Renal cortical epithelial cell (primary cell): Measurements from ENCODE around the gene OR5D16. TPM values are rescaled to one million over a fixed set of nuclear protein-coding genes. Genes with fewer than 3 reads are reported as not detected.
"Not testable (repeated sequence)": the region's sequence is repeated elsewhere in the genome, so short reads cannot be mapped to it uniquely, and the experiment has no call there.

ENCODE experiments used
- DNase-seq: peaks from one replicate; pipeline ENCODE4 v3.0.0-alpha.2; 2011; ENCODE audit warnings: low read depth
- total RNA-seq: library from RNA; depleted of rRNA; stranded (reverse); fragments of >200 nt; gene quantifications from 2 replicates; pipeline ENCODE4 v1.2.3, GENCODE V29; 2014

Gene OR5D16
- total RNA-seq = not detected in 2 replicates

GRCh38 chr11:55838452-55838851 is at the start of gene OR5D16:
Gene OR5D16 (plus strand): TSS chr11:55838752. CDS start chr11:55838752, 0 bp downstream.
- DNase-seq = no peak

DNA sequence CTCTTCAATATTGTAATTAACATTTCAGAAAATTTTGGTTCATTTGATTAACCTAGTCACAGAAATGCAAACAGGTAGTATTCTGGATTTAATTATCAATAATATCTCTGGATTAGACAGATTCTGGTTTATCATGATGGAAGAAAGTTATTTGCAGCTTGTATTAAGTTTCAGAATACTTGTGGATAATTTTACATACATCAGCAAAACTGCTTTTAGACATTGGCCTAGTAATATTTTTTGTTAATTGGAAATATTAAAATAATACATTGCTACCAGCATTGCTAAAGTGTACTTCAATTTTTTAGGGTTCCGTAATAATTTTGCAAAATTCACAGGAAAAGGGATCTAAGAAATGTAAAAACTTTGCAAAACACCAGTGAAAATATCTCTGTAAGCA is 46.9 kb upstream of the OR5D16 start:
- no peak for DNase-seq

DNA sequence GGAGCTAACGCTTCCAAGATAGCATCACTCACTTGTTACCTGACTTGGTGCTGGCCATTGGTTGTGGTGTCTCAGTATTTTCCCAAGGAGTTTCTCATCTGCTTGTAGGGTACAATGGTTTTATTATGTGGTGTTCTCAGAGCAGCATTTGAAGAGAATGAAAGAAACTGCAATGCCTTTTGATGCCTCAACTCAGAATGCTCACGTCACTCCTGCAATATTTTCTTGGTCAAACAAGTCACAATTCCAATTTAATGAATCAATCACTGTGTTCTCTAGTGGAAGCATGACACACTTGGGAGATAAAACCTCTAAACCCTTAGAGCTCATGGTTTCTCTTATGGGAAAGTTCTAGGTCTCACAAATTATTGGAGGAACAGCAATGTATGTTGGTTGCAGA is 45.2 kb upstream of the OR5D16 start:
- DNase-seq = no peak

DNA sequence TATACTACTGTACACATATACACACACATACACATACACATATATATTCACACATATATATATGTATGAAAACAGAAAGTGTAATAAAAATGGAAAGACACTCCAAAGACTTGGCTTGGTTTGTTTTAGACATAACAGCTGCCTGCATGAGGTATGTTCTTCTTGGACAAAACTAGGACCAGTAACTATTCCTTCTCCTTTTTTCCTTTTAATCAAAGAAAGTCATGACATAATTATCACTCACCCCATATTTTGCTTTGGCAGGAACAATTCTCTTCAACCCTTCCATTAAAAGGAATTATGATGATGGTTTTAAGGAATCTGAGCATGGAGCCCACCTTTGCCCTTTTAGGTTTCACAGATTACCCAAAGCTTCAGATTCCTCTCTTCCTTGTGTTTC is 43.3 kb upstream of the OR5D16 start, which contains the start of gene OR5D14:
TSS of gene OR5D14 (plus strand) at position 301 of the 400 bp plus-strand sequence. CDS start at position 301, 0 bp downstream.
- no peak for DNase-seq

DNA sequence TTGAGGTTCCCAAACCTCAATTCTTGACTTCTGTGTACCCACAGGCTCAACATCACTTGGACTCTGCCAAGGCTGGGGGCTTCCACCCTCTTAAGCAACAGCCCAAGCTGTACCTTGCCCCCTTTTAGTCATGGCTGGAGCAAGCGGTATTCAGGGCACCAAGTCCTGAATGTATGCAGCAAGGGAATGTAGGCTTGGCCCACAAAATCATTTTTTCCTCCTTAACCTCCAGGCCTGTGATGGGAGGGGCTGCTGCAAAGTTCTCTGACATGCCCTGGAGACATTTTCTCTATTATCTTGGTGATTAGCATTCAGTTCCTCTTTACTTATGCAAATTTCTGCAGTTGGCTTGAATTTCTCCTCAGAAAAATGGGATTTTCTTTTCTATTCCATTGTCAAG is 32.3 kb upstream of the OR5D16 start:
- DNase-seq = no peak

- no peak for DNase-seq
These were observed 27.5 kb upstream of the OR5D16 start, which contains the start of gene OR5L1 for GRCh38 chr11:55811067-55811466. Gene OR5L1 (plus strand): TSS chr11:55811367. CDS start chr11:55811467, 100 bp downstream.

DNA sequence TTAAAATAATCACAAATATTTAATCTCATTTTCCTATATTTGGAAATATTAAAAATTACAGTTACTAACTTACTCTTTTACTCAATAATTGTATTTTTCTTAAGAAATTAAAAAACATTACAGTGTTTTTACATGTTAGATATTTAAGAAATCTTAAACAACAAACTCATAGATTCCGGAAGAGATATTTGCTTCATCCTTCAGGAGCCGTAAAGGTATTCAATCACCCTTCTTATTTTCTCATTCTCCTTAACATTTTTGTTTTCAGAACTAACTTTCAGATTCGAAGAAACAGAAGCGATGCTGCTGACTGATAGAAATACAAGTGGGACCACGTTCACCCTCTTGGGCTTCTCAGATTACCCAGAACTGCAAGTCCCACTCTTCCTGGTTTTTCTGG is 19.2 kb upstream of the OR5D16 start, which contains the start of gene OR5D18:
TSS of gene OR5D18 (plus strand) at position 301 of the 400 bp plus-strand sequence. CDS start at position 301, 0 bp downstream.
- no peak for DNase-seq

DNA sequence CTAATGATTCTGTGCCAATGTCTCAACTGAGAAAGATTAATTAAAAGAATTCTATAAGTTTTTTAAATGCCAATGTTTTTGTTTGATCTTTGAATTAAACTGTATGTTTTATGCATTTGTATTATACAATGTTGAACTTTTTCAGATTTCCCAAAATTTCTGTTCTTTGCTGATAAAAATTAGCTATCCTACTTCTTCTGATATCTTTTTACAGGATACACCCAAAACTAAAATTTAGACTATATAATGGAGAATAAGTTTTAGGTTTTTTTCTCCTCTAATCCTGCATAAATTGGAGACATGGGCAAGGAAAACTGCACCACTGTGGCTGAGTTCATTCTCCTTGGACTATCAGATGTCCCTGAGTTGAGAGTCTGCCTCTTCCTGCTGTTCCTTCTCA is 11.6 kb upstream of the OR5D16 start, which contains the start of gene OR5L2:
TSS of gene OR5L2 (plus strand) at position 301 of the 400 bp plus-strand sequence. CDS start at position 301, 0 bp downstream.
- DNase-seq = no peak

- no peak for DNase-seq
These were observed 8.9 kb downstream of the OR5D16 start for GRCh38 chr11:55847453-55847852.

DNA sequence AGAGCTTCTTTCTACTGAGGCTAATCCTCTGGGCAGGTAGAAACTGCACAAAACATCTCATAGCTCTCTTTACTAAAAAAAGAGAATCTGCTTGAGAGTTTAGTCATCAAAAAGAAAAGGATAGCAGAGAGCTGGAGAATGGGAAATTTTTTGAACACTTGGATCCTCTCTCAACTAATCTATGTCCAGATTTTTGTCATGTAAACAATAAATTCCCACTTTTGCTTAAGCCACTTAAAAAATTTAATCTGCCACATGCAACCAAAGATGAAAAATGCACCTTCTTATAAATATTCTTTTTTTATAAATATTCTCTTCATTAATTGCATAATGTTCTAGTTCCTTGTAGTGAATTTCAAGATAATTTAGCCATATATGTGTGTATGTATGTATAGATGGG is 10.5 kb downstream of the OR5D16 start:
- DNase-seq = no peak

GRCh38 chr11:55852141-55852540 is 13.6 kb downstream of the OR5D16 start:
- DNase-seq = no peak

DNA sequence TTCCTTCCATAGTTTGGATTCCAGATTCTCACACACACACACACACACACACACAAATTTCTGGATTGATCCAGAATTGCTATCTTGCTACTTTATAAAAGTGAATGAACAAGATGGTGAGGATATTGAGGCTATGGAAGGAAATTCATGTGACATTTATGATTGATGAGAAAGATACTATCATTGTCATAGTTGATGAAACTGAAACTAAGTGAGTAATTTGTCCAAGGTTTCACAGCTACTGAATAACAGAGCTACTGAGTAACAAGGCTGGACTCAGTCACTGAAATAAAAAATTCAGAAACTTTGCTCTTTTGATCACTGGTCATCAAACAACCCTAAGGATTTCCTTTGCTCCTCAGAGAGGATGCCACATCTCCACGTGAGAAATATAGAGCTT is 16.2 kb downstream of the OR5D16 start:
- no peak for DNase-seq

DNA sequence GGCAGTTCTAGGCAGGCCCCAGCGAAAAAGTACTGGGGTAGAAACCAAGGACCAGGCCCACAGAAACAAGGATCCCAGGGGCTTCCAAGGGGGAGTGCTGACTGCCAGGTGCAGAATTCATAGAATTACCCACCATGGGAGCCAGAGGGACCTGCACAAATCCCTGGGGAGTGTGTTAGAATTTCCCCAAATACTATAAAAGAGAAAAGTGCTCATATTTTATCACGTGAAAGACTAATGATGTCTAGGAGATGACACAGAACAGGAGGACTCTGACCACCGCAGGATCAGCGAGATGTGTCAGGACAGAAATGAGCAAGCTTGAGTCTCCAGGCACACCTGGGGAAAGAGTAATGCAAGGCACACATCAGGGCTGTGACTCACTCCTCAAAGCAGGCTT is 28.8 kb downstream of the OR5D16 start:
- DNase-seq = not testable (repeated sequence)

DNA sequence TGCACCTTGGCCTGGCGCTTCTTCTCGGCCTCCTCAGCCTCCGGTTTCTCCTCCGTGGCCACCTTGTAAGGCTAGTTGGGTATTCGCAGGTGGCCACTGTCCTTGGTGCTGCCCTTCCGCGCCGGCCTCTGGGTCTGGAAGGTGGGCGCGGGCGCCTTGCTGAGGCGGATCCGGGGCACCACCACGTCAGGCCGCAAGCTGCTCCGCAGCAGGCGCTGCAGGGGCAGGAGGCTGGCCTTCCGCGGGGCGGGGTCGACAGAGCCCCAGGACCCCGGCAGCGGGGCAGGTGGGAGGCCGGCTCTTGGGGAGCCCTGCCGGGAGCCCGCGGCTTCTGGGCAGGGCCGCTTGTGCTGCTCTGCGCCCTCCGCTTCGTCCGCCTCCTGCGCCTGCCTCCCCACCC is 34.2 kb downstream of the OR5D16 start:
- DNase-seq = not testable (repeated sequence)

GRCh38 chr11:55873146-55873545 is 34.6 kb downstream of the OR5D16 start:
- not testable (repeated sequence) for DNase-seq

DNA sequence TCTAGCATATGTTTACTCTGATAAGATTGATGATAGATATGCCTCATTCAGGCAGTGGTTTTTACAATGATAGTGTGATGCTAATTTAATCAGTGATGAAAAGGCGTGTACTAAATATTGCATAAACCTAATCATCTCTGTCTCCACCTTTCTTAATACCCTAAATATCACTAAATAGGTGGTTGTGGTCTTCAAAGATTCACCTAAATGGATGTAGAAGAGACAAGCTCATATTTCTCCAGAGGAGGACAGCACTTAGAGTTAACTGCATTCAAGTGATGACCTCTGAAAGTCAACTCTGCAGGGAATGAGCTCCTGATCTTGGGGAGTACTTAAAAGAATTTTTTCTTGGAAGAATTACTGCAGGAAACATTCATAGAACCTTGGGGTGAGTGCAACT is 44.4 kb downstream of the OR5D16 start, which contains the start of gene TRIM51:
TSS of gene TRIM51 (plus strand) at position 301 of the 400 bp plus-strand sequence. CDS start 2,132 bp downstream, outside the sequence.
- not testable (repeated sequence) for DNase-seq

DNA sequence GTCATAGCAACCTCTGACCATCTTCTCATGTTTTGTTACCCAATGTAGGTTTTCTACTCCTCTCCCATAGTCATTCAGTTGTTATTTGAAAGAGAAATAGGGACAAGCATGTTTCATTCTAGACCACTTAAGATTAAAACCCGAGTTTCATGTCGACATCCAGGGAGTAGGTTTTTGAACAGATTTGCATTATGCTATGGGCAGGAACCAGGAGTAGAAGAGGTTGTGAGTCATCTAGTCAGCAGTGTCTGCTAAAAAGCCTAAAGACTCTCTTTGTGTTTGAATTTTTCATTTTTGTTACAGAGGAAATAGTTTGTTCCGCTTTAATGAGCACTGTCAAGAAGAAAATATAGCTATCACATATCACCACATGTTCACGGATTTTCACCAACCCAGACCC is 46.4 kb downstream of the OR5D16 start:
- DNase-seq = not testable (repeated sequence)

GRCh38 chr11:55885481-55885880 is 46.9 kb downstream of the OR5D16 start:
- DNase-seq = not testable (repeated sequence)

Other genes with a start within 250 kb of the OR5D16 start
- not detected in 2 replicates for gene OR4C11, start 231.1 kb upstream of the OR5D16 start, total RNA-seq
- gene OR4P4, start 203.6 kb upstream of the OR5D16 start, total RNA-seq = not detected in 2 replicates
- gene OR4S2, start 190.4 kb upstream of the OR5D16 start, total RNA-seq = not detected in 2 replicates
- not detected in 2 replicates for gene OR4C6, start 176.6 kb upstream of the OR5D16 start, total RNA-seq
- not detected in 2 replicates for gene OR5D13, start 65.3 kb upstream of the OR5D16 start, total RNA-seq
- not detected in 2 replicates for gene OR5D14, start 43.2 kb upstream of the OR5D16 start, total RNA-seq
- not detected in 2 replicates for gene OR5L1, start 27.4 kb upstream of the OR5D16 start, total RNA-seq
- gene OR5D18, start 19.1 kb upstream of the OR5D16 start, total RNA-seq = not detected in 2 replicates
- gene OR5L2, start 11.5 kb upstream of the OR5D16 start, total RNA-seq = not detected in 2 replicates
- not detected in 2 replicates for gene TRIM51, start 44.5 kb downstream of the OR5D16 start, total RNA-seq
- not detected in 2 replicates for gene OR5W2, start 75.8 kb downstream of the OR5D16 start, total RNA-seq
- not detected in 2 replicates for gene OR5I1, start 97.6 kb downstream of the OR5D16 start, total RNA-seq
- not detected in 2 replicates for gene OR10AG1, start 131.2 kb downstream of the OR5D16 start, total RNA-seq
- not detected in 2 replicates for gene OR5F1, start 155.9 kb downstream of the OR5D16 start, total RNA-seq
- gene OR5AS1, start 188.9 kb downstream of the OR5D16 start, total RNA-seq = not detected in 2 replicates